Ishikawa (cell line): Measurements from ENCODE around the gene RPS10.

Source experiments
- CEBPB ChIP-seq: IDR thresholded peaks from 2 replicates; pipeline ENCODE4 v1.6.1; 2012
- CREB1 ChIP-seq: IDR thresholded peaks from 2 replicates; pipeline ENCODE4 v1.6.1; 2012; ENCODE audit warnings: low read depth
- EGR1 ChIP-seq: IDR thresholded peaks from 2 replicates; pipeline ENCODE4 v1.6.1; 2012
- EP300 ChIP-seq: IDR thresholded peaks from 2 replicates; pipeline ENCODE4 v1.6.1; 2012; ENCODE audit warnings: borderline replicate concordance
- FOXM1 ChIP-seq: IDR thresholded peaks from 2 replicates; pipeline ENCODE4 v1.6.1; 2012; ENCODE audit warnings: low read depth, borderline replicate concordance
- MAX ChIP-seq: IDR thresholded peaks from 2 replicates; pipeline ENCODE4 v1.6.1; 2012
- NFIC ChIP-seq: IDR thresholded peaks from 2 replicates; pipeline ENCODE4 v1.6.1; 2012
- RAD21 ChIP-seq: IDR thresholded peaks from 2 replicates; pipeline ENCODE4 v1.6.1; 2012; ENCODE audit warnings: low read depth
- REST ChIP-seq: IDR thresholded peaks from 2 replicates; pipeline ENCODE4 v1.6.1; 2012; ENCODE audit warnings: low read depth, mild to moderate bottlenecking
- TCF12 ChIP-seq: IDR thresholded peaks from 2 replicates; pipeline ENCODE4 v1.6.1; 2012; ENCODE audit warnings: low read depth
- TEAD4 ChIP-seq: IDR thresholded peaks from 2 replicates; pipeline ENCODE4 v1.6.1; 2012
- USF1 ChIP-seq: IDR thresholded peaks from 2 replicates; pipeline ENCODE4 v1.6.1; 2012
- YY1 ChIP-seq: IDR thresholded peaks from 2 replicates; pipeline ENCODE4 v1.6.1; 2012; ENCODE audit warnings: low read depth
- ZBTB7A ChIP-seq: IDR thresholded peaks from 2 replicates; pipeline ENCODE4 v1.6.1; 2012; ENCODE audit warnings: low read depth

- TF ChIP-seq CEBPB = no peak
- TF ChIP-seq FOXM1 = no peak
- no peak for TF ChIP-seq EP300
- no peak for TF ChIP-seq REST
- no peak for TF ChIP-seq TEAD4
- TF ChIP-seq RAD21 = no peak
- no peak for TF ChIP-seq ZBTB7A
- TF ChIP-seq NFIC = no peak
- no peak for TF ChIP-seq CREB1
- TF ChIP-seq EGR1 = no peak
- no peak for TF ChIP-seq MAX
- TF ChIP-seq USF1 = no peak
- TF ChIP-seq YY1 = no peak
- no peak for TF ChIP-seq TCF12
These were observed 41.3 kb downstream of the RPS10 start for GRCh38 chr6:34384321-34385153.
